NCI-H1436 (cell line): ENCODE measurements around the gene ERC1.

Experiments used
- DNase-seq: peaks from one replicate; lab custom pipeline; 2025; lab: John Stamatoyannopoulos, UW

Gene ERC1

GRCh38 chr12:990661-991349, at the start of gene ERC1:
TSS of gene ERC1 (plus strand) at chr12:991223. CDS start at chr12:1027904, 36,681 bp downstream.
- peak; percentile 80 for DNase-seq

- no peak for DNase-seq
Observed at GRCh38 chr12:943051-943450, 48.0 kb upstream of the ERC1 start.

- DNase-seq = no peak
Observed at GRCh38 chr12:944211-944610, 46.8 kb upstream of the ERC1 start.

GRCh38 chr12:946212-946611, 44.8 kb upstream of the ERC1 start:
- DNase-seq = no peak

- DNase-seq = no peak
Observed at GRCh38 chr12:946631-947030, 44.4 kb upstream of the ERC1 start.

- DNase-seq = no peak
Observed at GRCh38 chr12:948238-948637, 42.8 kb upstream of the ERC1 start.

- peak; percentile 97 for DNase-seq
Observed at GRCh38 chr12:949453-950191, 41.4 kb upstream of the ERC1 start, which contains the start of gene RAD52. TSS of gene RAD52 (minus strand) at chr12:949694. CDS start at chr12:933058, 16,636 bp downstream.

- no peak for DNase-seq
Observed at GRCh38 chr12:951176-951575, 39.8 kb upstream of the ERC1 start.

- DNase-seq = no peak
Observed at GRCh38 chr12:953776-954175, 37.2 kb upstream of the ERC1 start.

GRCh38 chr12:954741-955140, 36.3 kb upstream of the ERC1 start:
- no peak for DNase-seq

- no peak for DNase-seq
Observed at GRCh38 chr12:955939-956338, 35.1 kb upstream of the ERC1 start.

GRCh38 chr12:958588-959123, 32.4 kb upstream of the ERC1 start:
- peak; percentile 30 for DNase-seq

- DNase-seq = no peak
Observed at GRCh38 chr12:966724-967123, 24.3 kb upstream of the ERC1 start.

GRCh38 chr12:967641-968040, 23.4 kb upstream of the ERC1 start:
- no peak for DNase-seq

- DNase-seq = no peak
Observed at GRCh38 chr12:968545-968944, 22.5 kb upstream of the ERC1 start.

- no peak for DNase-seq
Observed at GRCh38 chr12:969821-970220, 21.2 kb upstream of the ERC1 start.

- DNase-seq = no peak
Observed at GRCh38 chr12:971991-972390, 19.0 kb upstream of the ERC1 start.

GRCh38 chr12:974271-974862, 16.7 kb upstream of the ERC1 start:
- DNase-seq = no peak

- DNase-seq = no peak
Observed at GRCh38 chr12:976644-977043, 14.4 kb upstream of the ERC1 start.

GRCh38 chr12:977156-977555, 13.9 kb upstream of the ERC1 start:
- DNase-seq = no peak

- no peak for DNase-seq
Observed at GRCh38 chr12:979349-979748, 11.7 kb upstream of the ERC1 start.

- no peak for DNase-seq
Observed at GRCh38 chr12:981176-981828, 9.7 kb upstream of the ERC1 start.
